Body of pancreas (tissue), 4 donors: Measurements from ENCODE around the gene GPRC5A.

Experiments
- POLR2A ChIP-seq, 3 donors: fragments of 450-650 bp; IDR thresholded peaks; one replicate each; pipeline ENCODE4 v1.6.1; 2016; ENCODE audit warnings: antibody characterized with exemption in 3 of 3, mild to moderate bottlenecking in 2 of 3
- TF ChIP-seq, protein P1 (sequence below), 7 experiments: fragments of 450-650 bp in 4 of 7; fragments of 200-600 bp in 3 of 7; sonication (generic) in 3 of 7; IDR thresholded peaks; one replicate each; pipeline ENCODE4 v1.5.1; 2016 to 2019; ENCODE audit warnings: antibody characterized with exemption in 7 of 7

DNA sequence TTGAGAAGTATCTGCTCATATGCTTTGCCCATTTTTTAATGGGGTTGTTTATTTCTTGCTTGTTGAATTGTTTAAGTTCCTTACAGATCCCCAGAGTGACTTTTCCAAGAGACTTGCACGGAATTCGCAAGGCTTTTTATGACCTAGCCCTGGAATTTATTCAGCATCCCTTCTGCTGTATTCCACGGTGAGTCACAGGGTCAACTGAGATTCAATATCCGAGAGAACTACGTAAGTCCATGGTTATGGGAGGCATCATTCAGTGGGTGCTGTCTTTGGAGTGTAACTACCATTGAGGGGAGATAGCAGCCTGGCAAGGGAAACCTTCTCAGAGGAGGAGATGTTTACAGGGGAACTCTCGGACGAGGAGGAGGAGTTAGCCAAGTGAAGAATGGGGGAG lies 20.9 kb upstream of the GPRC5A start:
- TF ChIP-seq POLR2A (IDR thresholded peaks at IDR 0.05), result no peak
- TF ChIP-seq, protein P1, sequence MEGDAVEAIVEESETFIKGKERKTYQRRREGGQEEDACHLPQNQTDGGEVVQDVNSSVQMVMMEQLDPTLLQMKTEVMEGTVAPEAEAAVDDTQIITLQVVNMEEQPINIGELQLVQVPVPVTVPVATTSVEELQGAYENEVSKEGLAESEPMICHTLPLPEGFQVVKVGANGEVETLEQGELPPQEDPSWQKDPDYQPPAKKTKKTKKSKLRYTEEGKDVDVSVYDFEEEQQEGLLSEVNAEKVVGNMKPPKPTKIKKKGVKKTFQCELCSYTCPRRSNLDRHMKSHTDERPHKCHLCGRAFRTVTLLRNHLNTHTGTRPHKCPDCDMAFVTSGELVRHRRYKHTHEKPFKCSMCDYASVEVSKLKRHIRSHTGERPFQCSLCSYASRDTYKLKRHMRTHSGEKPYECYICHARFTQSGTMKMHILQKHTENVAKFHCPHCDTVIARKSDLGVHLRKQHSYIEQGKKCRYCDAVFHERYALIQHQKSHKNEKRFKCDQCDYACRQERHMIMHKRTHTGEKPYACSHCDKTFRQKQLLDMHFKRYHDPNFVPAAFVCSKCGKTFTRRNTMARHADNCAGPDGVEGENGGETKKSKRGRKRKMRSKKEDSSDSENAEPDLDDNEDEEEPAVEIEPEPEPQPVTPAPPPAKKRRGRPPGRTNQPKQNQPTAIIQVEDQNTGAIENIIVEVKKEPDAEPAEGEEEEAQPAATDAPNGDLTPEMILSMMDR (IDR thresholded peaks at IDR 0.05), result no peak
